HG03460 (cell line): ENCODE data around the gene SPRR5.

ENCODE experiments used
- ATAC-seq: cut with Tn5 transposase; IDR thresholded peaks from one replicate; pipeline ENCODE4 v1.9.1; 2021; ENCODE audit not compliant: unreplicated experiment

The SPRR5 gene

GRCh38 chr1:152981146-152981871, 34.3 kb downstream of the SPRR5 start:
- ATAC-seq: no peak

- ATAC-seq: no peak
Observed at GRCh38 chr1:152982076-152982475, 35.1 kb downstream of the SPRR5 start.

GRCh38 chr1:152983234-152983633, 36.2 kb downstream of the SPRR5 start:
- ATAC-seq: no peak

- ATAC-seq: no peak
Observed at GRCh38 chr1:152983743-152984142, 36.7 kb downstream of the SPRR5 start, which contains the start of gene SPRR1A. TSS of gene SPRR1A (plus strand) at chr1:152984081. CDS start at chr1:152985231, 1,150 bp downstream.

- no peak for ATAC-seq
Observed at GRCh38 chr1:152986578-152986977, 39.6 kb downstream of the SPRR5 start.

GRCh38 chr1:152993186-152993585, 46.2 kb downstream of the SPRR5 start:
- ATAC-seq: no peak

GRCh38 chr1:152995842-152996241, 48.8 kb downstream of the SPRR5 start:
- no peak for ATAC-seq

GRCh38 chr1:152996633-152997400, 49.8 kb downstream of the SPRR5 start:
- no peak for ATAC-seq

- no peak for ATAC-seq
Observed at GRCh38 chr1:152997901-152998300, 50.9 kb downstream of the SPRR5 start.

- ATAC-seq: no peak
Observed at GRCh38 chr1:152998476-152998875, 51.5 kb downstream of the SPRR5 start.
